ENCODE measurements around the gene RMND5A. TPM values are rescaled to one million over a fixed set of nuclear protein-coding genes. Genes with fewer than 3 reads are reported as not detected.

Gene RMND5A
- total RNA-seq, 2 donors from 2014 or later, result 27.4 to 28.5 TPM

GRCh38 chr2:86751778-86752177 is 31.7 kb downstream of the RMND5A start:
- Histone ChIP-seq H3K27me3 (no peaks in the 10 kb centered on the region), H3K4me3 (no peak overlapping the region), H3K36me3 (replicated peaks in 1 of 2; ENCODE audit: insufficient read depth in 1 of 2, low read depth in 2 of 2) (no peaks in the 10 kb centered on the region), H3K4me1 (peaks cover 3% of the 10 kb centered on the region), H3K27ac (no peak overlapping the region), H3K9me3 (no peaks in the 10 kb centered on the region)
- 88 to 97% methylated on average over 1 of the region's 1 CpG for WGBS, 2 donors
- ATAC-seq (no peak), DNase-seq (no peak)
- TF ChIP-seq, protein P1, sequence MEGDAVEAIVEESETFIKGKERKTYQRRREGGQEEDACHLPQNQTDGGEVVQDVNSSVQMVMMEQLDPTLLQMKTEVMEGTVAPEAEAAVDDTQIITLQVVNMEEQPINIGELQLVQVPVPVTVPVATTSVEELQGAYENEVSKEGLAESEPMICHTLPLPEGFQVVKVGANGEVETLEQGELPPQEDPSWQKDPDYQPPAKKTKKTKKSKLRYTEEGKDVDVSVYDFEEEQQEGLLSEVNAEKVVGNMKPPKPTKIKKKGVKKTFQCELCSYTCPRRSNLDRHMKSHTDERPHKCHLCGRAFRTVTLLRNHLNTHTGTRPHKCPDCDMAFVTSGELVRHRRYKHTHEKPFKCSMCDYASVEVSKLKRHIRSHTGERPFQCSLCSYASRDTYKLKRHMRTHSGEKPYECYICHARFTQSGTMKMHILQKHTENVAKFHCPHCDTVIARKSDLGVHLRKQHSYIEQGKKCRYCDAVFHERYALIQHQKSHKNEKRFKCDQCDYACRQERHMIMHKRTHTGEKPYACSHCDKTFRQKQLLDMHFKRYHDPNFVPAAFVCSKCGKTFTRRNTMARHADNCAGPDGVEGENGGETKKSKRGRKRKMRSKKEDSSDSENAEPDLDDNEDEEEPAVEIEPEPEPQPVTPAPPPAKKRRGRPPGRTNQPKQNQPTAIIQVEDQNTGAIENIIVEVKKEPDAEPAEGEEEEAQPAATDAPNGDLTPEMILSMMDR (IDR thresholded peaks at IDR 0.05), result no peak
- TF ChIP-seq POLR2A (IDR thresholded peaks at IDR 0.05), result no peak
- intact Hi-C loops (cut with DNase I), result no loop called here

- ATAC-seq (no peak), DNase-seq (no peak)
- intact Hi-C loops (cut with DNase I), result no loop called here
- no peaks in the 10 kb centered on the region for H3K27me3 ChIP-seq
- H3K36me3 ChIP-seq (replicated peaks in 1 of 2; ENCODE audit: insufficient read depth in 1 of 2, low read depth in 2 of 2), result no peaks in the 10 kb centered on the region
- no peaks in the 10 kb centered on the region for H3K9me3 ChIP-seq
- H3K4me1 ChIP-seq, result no peaks in the 10 kb centered on the region
- no peak for TF ChIP-seq POLR2A (IDR thresholded peaks at IDR 0.05)
- TF ChIP-seq, protein P1 (IDR thresholded peaks at IDR 0.05), result no peak
- WGBS, 2 donors, result 90 to 91% methylated on average over 3 of the region's 3 CpGs
- H3K27ac ChIP-seq, result no peak overlapping the region
- no peak overlapping the region for H3K4me3 ChIP-seq
Measured at GRCh38 chr2:86752934-86753333, 32.8 kb downstream of the RMND5A start.

DNA sequence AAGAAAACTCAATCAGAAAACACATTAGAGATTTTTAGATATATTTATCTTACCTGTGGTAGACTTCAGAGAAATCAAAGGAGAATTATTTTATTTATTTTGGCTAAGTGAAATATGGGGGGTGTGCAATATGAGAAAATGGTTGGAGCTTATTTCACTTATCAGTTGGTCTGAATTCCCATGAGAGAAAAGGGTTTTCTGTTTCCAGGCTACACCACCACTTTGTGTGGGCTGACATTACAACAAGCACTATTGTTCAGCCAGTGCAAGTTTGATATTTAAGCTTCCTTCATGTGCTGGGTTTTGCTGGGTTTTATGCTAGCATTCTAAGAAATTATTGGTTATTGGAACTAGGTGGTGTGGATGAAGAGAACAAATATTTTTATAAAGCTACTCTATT is 33.5 kb downstream of the RMND5A start:
- Histone ChIP-seq H3K9me3 (no peaks in the 10 kb centered on the region), H3K4me3 (no peak overlapping the region), H3K27me3 (no peaks in the 10 kb centered on the region), H3K36me3 (replicated peaks in 1 of 2; ENCODE audit: insufficient read depth in 1 of 2, low read depth in 2 of 2) (no peaks in the 10 kb centered on the region), H3K4me1 (no peaks in the 10 kb centered on the region), H3K27ac (no peak overlapping the region)
- no peak for DNase-seq
- ATAC-seq, result no peak
- TF ChIP-seq, protein P1 (IDR thresholded peaks at IDR 0.05), result no peak
- no peak for TF ChIP-seq POLR2A (IDR thresholded peaks at IDR 0.05)
- intact Hi-C loops (cut with DNase I), result no loop called here

- intact Hi-C loops (cut with DNase I), result no loop called here
- WGBS, 2 donors, result 91% methylated on average over 3 of the region's 3 CpGs
Measured at GRCh38 chr2:86758405-86758804, 38.3 kb downstream of the RMND5A start.

DNA sequence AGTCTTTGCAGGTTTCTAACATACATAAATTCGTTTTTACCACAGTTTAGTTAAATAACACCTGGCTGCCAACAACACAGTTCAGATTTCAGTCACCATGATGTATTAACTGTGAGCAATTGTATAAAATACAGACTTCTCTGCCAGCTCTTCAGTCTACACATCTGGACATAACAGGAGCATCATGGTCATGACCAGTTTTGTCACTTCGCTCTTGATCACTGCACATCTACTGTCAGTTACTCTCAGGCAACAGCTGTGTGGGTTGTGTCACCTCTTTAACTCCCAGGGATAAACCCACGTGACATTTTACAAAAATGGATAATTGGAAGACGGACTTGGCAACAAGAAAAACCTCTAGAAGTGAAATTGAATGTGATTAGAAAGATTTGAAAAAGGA is 40.3 kb downstream of the RMND5A start:
- H3K27me3 ChIP-seq, result no peaks in the 10 kb centered on the region
- H3K4me1 ChIP-seq, result peaks cover 4% of the 10 kb centered on the region
- H3K27ac ChIP-seq, result no peak overlapping the region
- no peaks in the 10 kb centered on the region for H3K36me3 ChIP-seq (replicated peaks in 1 of 2; ENCODE audit: insufficient read depth in 1 of 2, low read depth in 2 of 2)
- WGBS, 2 donors, result 81 to 89% methylated on average over 4 of the region's 4 CpGs
- ATAC-seq (no peak), DNase-seq (no peak)
- no peaks in the 10 kb centered on the region for H3K9me3 ChIP-seq
- no peak for TF ChIP-seq POLR2A (IDR thresholded peaks at IDR 0.05)
- TF ChIP-seq, protein P1 (IDR thresholded peaks at IDR 0.05), result no peak
- intact Hi-C loops (cut with DNase I), result no loop called here
- no peak overlapping the region for H3K4me3 ChIP-seq

More at GRCh38 chr2:86758405-86758804, 38.3 kb downstream of the RMND5A start:
- ATAC-seq (no peak), DNase-seq (no peak)
- H3K9me3 ChIP-seq, result no peaks in the 10 kb centered on the region
- TF ChIP-seq, protein P1 (IDR thresholded peaks at IDR 0.05), result no peak
- no peak for TF ChIP-seq POLR2A (IDR thresholded peaks at IDR 0.05)
- no peaks in the 10 kb centered on the region for H3K27me3 ChIP-seq
- H3K36me3 ChIP-seq (replicated peaks in 1 of 2; ENCODE audit: insufficient read depth in 1 of 2, low read depth in 2 of 2), result no peaks in the 10 kb centered on the region
- H3K4me3 ChIP-seq, result no peak overlapping the region
- H3K4me1 ChIP-seq, result no peaks in the 10 kb centered on the region
- no peak overlapping the region for H3K27ac ChIP-seq

Measured in body of pancreas (tissue), 4 donors.